Measurements from ENCODE around the gene NFAT5. TPM values are rescaled to one million over a fixed set of nuclear protein-coding genes. Genes with fewer than 3 reads are reported as not detected.
A peak's percentile ranks its signal among the peaks of the same experiment; 100 is the strongest.

NFAT5 gene
- total RNA-seq, 4 donors from 2014 or later = 67.7 to 146 (median 80.8) TPM

- TF ChIP-seq EP300 (IDR thresholded peaks at IDR 0.05) (no peak), POLR2AphosphoS5 (IDR thresholded peaks at IDR 0.05) (no peak), CTCF (IDR thresholded peaks at IDR 0.05) (no peak), POLR2A (IDR thresholded peaks at IDR 0.05) (no peak)
- peak overlapping the region; percentile 69 for H3K27ac ChIP-seq
- no peaks in the 10 kb centered on the region for H3K27me3 ChIP-seq
- WGBS = 3% methylated on average over 4 of the region's 4 CpGs
- H3K9me3 ChIP-seq = no peaks in the 10 kb centered on the region
- peak overlapping the region; percentile 75 for H3K4me3 ChIP-seq
- H3K4me1 ChIP-seq = peaks cover 20% of the 10 kb centered on the region
- peaks cover 31% of the 10 kb centered on the region for H3K36me3 ChIP-seq
- DNase-seq (ENCODE audit: low spot score in 2 of 2) = no peak
Observed at GRCh38 chr16:69754143-69754468, 188.3 kb downstream of the NFAT5 start.

Other genes with a start within 250 kb of the NFAT5 start
- 10 to 100 TPM; 12.2 to 25.4 (median 21.2) TPM for gene PDF, start 235.4 kb upstream of the NFAT5 start, total RNA-seq
- 10 to 100 TPM; 45.3 to 70.4 (median 57.0) TPM for gene COG8, start 226.4 kb upstream of the NFAT5 start, total RNA-seq
- gene NIP7, start 226.2 kb upstream of the NFAT5 start, total RNA-seq = 10 to 100 TPM in 3 of 4 donors, 1 to 10 TPM in 1; 9.8 to 24.0 (median 19.7) TPM
- gene TMED6, start 214.2 kb upstream of the NFAT5 start, total RNA-seq = 1 to 10 TPM in 1 of 4 donors, under 1 TPM in 1, not detected in 2; 0.98 to 1.5 TPM
- gene TERF2, start 180.0 kb upstream of the NFAT5 start, total RNA-seq = 10 to 100 TPM; 16.9 to 25.4 (median 19.3) TPM
- gene CYB5B, start 141.3 kb upstream of the NFAT5 start, total RNA-seq = 10 to 100 TPM; 33.2 to 69.1 (median 50.1) TPM
- 10 to 100 TPM; 10.2 to 34.6 (median 21.4) TPM for gene NQO1, start 160.6 kb downstream of the NFAT5 start, total RNA-seq
- 10 to 100 TPM; 45.2 to 62.9 (median 52.1) TPM for gene NOB1, start 189.0 kb downstream of the NFAT5 start, total RNA-seq
- gene WWP2, start 196.4 kb downstream of the NFAT5 start, total RNA-seq = 10 to 100 TPM; 27.1 to 48.9 (median 42.2) TPM

Data from suprapubic skin (tissue), 4 donors.